ENCODE results near the gene DLK2. TPM values are rescaled to one million over a fixed set of nuclear protein-coding genes. Genes with fewer than 3 reads are reported as not detected.

The DLK2 gene
- total and polyA plus RNA-seq, 2 of the 13 experiments (the other 11 are each of a cell fraction or from before 2014, with no cell fraction given) = 1.2 to 3.8 TPM

GRCh38 chr6:43499028-43499815 is 43.9 kb upstream of the DLK2 start (continued):
- TF ChIP-seq ZBTB40 (IDR thresholded peaks at IDR 0.05) (no peak), ZBTB40 (CRISPR knock-in tag; IDR thresholded peaks at IDR 0.05) (no peak), THAP9 (CRISPR knock-in tag; IDR thresholded peaks at IDR 0.05; ENCODE audit: borderline replicate concordance) (no peak), ZNF816 (CRISPR knock-in tag; IDR thresholded peaks at IDR 0.05; ENCODE audit: borderline replicate concordance) (no peak), ZNF484 (CRISPR knock-in tag; IDR thresholded peaks at IDR 0.05; ENCODE audit: borderline replicate concordance, low read depth) (no peak), ZNF773 (CRISPR knock-in tag; IDR thresholded peaks at IDR 0.05; ENCODE audit: borderline replicate concordance) (no peak), FOXK1 (CRISPR knock-in tag; IDR thresholded peaks at IDR 0.05; ENCODE audit: borderline replicate concordance, low read depth) (no peak), ZNF205 (CRISPR knock-in tag; IDR thresholded peaks at IDR 0.05) (no peak), TOPORS (CRISPR knock-in tag; IDR thresholded peaks at IDR 0.05) (no peak), ZNF749 (CRISPR knock-in tag; IDR thresholded peaks at IDR 0.05; ENCODE audit: borderline replicate concordance) (no peak), MAF1 (CRISPR knock-in tag; IDR thresholded peaks at IDR 0.05; ENCODE audit: borderline replicate concordance) (no peak), HOXA9 (CRISPR knock-in tag; IDR thresholded peaks at IDR 0.05; ENCODE audit: borderline replicate concordance) (no peak), ZNF282 (IDR thresholded peaks at IDR 0.05; ENCODE audit: partially characterized antibody) (no peak)
- TF ChIP-seq, protein P1, sequence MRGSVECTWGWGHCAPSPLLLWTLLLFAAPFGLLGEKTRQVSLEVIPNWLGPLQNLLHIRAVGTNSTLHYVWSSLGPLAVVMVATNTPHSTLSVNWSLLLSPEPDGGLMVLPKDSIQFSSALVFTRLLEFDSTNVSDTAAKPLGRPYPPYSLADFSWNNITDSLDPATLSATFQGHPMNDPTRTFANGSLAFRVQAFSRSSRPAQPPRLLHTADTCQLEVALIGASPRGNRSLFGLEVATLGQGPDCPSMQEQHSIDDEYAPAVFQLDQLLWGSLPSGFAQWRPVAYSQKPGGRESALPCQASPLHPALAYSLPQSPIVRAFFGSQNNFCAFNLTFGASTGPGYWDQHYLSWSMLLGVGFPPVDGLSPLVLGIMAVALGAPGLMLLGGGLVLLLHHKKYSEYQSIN (CRISPR knock-in tag; IDR thresholded peaks at IDR 0.05; ENCODE audit: borderline replicate concordance) = no peak
- TF ChIP-seq, protein P2, sequence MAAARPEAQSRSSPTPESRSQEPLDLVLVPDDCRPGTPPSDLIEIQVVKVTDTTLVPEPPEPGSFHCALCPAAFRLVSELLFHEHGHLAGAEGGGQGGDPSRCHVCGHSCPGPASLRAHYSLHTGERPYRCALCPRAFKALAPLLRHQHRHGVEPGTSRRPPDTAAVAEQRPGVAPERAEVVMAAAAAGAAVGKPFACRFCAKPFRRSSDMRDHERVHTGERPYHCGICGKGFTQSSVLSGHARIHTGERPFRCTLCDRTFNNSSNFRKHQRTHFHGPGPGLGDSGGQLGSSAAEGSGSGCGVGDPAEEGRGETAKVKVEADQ (CRISPR knock-in tag; IDR thresholded peaks at IDR 0.05; ENCODE audit: borderline replicate concordance) = no peak
